Measurements from ENCODE around the gene MTCL1. TPM values are rescaled to one million over a fixed set of nuclear protein-coding genes. Genes with fewer than 3 reads are reported as not detected.
A peak's percentile ranks its signal among the peaks of the same experiment; 100 is the strongest.

MTCL1 gene
- total and polyA plus RNA-seq, 9 of the 15 experiments (the other 6 are each of a cell fraction or from before 2014, with no cell fraction given) = 0.21 to 7.4 (median 3.7) TPM

DNA sequence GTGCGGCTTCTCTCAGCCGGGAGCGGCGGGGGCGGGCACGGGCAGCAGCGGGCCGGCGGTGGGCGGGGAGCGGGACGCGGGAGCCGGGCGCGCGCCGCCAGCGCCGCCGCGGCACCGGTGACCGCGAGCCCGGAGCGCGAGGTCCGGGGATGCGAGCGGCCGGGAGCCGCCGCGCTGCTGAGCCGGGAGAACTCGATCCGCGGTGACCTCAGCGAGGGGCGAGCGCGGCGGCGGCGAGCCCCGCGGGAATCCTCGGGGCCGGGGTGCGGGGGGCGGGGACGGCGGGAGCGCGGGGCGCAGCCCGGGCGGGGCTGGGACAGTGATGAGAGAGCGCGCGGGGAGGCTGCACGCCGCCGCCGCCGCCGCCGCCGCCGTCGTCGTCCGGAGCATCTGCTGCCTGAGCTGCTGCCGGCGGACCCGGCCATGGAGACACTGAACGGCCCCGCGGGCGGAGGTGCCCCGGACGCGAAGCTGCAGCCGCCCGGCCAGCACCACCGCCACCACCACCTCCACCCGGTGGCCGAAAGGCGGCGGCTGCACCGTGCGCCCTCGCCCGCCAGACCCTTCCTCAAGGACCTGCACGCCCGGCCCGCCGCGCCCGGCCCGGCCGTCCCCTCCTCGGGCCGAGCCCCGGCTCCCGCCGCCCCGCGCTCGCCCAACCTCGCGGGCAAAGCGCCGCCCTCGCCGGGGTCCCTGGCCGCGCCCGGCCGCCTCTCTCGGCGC is at the start of gene MTCL1 (continued):
- TF ChIP-seq PHF8 (IDR thresholded peaks at IDR 0.05; ENCODE audit: borderline replicate concordance, low read length) (peak; percentile 40; the same call in 1 of the 2 replicates), ZNF174 (CRISPR knock-in tag; IDR thresholded peaks at IDR 0.05) (no peak), POLR2G (IDR thresholded peaks at IDR 0.05; ENCODE audit: low read depth, low read length) (0 out of 2 replicates have a peak, but pooled peaks have one; percentile 15), NONO (IDR thresholded peaks at IDR 0.05; ENCODE audit: low read depth in 2 of 2, low read length in 1 of 2) (peak in 1 of 2 experiments; percentile 32; a peak in 1 of 4 replicates), ZNF780A (CRISPR knock-in tag; IDR thresholded peaks at IDR 0.05) (no peak), ZNF639 (CRISPR knock-in tag; conservative IDR thresholded peaks at IDR 0.05 in 1 of 2, IDR thresholded peaks at IDR 0.05 in 1 of 2) (peak in 1 of 2 experiments; percentile 79; a peak in 1 of 4 replicates), GATAD2B (IDR thresholded peaks at IDR 0.05; ENCODE audit: borderline replicate concordance) (0 out of 2 replicates have a peak, but pooled peaks have one; percentile 34), ZZZ3 (IDR thresholded peaks at IDR 0.05) (no peak), CHD1 (IDR thresholded peaks at IDR 0.05; ENCODE audit: low read length) (peak; percentile 65), CTBP1 (IDR thresholded peaks at IDR 0.05; ENCODE audit: borderline replicate concordance) (peak; percentile 60), ZNF766 (CRISPR knock-in tag; conservative IDR thresholded peaks at IDR 0.05) (peak; percentile 35; the same call in 1 of the 2 replicates), RBBP5 (IDR thresholded peaks at IDR 0.05; ENCODE audit: borderline replicate concordance, insufficient read depth, low read length, poor library complexity, severe bottlenecking) (peak; percentile 82), KDM2B (CRISPR knock-in tag; IDR thresholded peaks at IDR 0.05) (0 out of 2 replicates have a peak, but pooled peaks have one; percentile 11), SMAD4 (CRISPR knock-in tag; conservative IDR thresholded peaks at IDR 0.05) (0 out of 2 replicates have a peak, but pooled peaks have one; percentile 39), GMEB1 (CRISPR knock-in tag; IDR thresholded peaks at IDR 0.05) (no peak)
- TF ChIP-seq, protein P1, sequence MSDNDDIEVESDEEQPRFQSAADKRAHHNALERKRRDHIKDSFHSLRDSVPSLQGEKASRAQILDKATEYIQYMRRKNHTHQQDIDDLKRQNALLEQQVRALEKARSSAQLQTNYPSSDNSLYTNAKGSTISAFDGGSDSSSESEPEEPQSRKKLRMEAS (CRISPR knock-in tag; IDR thresholded peaks at IDR 0.05) = no peak

All from K562 (cell line).